GM10266 (cell line): ENCODE measurements around the gene THSD7B.

ENCODE experiments used
- DNase-seq: peaks from one replicate; pipeline ENCODE4 v3.0.0; 2012; ENCODE audit errors: extremely low spot score
- CTCF ChIP-seq: IDR thresholded peaks from 2 replicates; pipeline ENCODE4 v1.5.1; 2012; ENCODE audit warnings: mild to moderate bottlenecking, low read depth; ENCODE audit not compliant: control insufficient read depth, insufficient read depth; ENCODE audit errors: missing control alignments

Gene THSD7B

GRCh38 chr2:137138263-137138662 is 372.9 kb downstream of the THSD7B start:
- no peak for TF ChIP-seq CTCF

DNA sequence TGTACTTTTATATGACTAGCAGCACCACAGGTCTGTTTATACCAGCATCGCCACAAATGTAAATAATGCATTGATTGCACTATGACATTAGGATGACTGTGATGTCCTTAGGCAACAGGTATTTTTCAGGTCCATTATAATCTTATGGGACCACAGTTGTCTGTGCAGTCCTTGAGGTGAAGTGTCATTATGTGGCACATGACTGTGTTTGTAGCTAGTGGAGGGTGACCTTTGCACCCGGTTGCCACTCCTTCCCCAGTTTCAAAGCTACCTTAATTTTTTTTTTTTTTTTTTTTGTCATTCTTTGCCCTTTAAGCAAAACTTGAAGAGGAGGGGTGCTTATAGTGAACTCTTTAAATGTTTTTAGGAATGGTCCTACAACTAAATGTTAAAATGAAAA is 386.4 kb downstream of the THSD7B start:
- no peak for TF ChIP-seq CTCF

More at GRCh38 chr2:137138263-137138662, 372.9 kb downstream of the THSD7B start:
- DNase-seq: no peak

GRCh38 chr2:137154946-137155345 is 389.6 kb downstream of the THSD7B start:
- TF ChIP-seq CTCF: no peak
- no peak for DNase-seq

More for the DNA sequence above, 386.4 kb downstream of the THSD7B start:
- DNase-seq: no peak

GRCh38 chr2:137155356-137156104 is 390.2 kb downstream of the THSD7B start:
- no peak for TF ChIP-seq CTCF
- no peak for DNase-seq

DNA sequence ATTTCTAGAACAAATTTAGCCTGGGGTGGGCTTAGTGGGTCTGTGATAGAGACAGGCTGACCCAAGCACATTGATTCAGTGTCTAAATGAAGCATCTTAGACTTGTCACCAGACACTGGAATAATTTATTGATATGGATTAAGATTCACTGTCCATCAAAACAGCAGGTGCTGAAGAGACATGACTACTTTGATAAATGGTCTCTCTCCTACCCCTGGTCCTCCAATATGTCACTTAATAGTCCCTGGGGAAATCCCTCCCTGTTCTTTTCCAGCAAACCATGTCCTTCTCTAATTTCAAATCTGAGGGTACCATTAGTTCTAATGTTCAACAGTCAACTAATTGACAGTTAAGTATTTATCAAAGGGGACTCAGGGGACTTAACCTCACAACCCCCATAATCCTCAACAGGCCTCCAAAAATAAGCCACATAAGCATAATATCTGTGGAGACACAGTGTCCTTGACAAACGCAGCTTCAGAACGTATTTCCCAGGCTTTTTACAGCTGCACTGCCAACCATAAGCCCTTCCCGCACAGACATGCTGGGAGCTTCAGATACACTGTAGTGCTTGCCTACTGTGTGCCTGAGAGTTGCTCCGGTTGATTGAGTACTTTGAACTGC is 391.0 kb downstream of the THSD7B start:
- no peak for TF ChIP-seq CTCF
- no peak for DNase-seq

- TF ChIP-seq CTCF: no peak
- no peak for DNase-seq
Observed at GRCh38 chr2:137157851-137158250, 392.5 kb downstream of the THSD7B start.

DNA sequence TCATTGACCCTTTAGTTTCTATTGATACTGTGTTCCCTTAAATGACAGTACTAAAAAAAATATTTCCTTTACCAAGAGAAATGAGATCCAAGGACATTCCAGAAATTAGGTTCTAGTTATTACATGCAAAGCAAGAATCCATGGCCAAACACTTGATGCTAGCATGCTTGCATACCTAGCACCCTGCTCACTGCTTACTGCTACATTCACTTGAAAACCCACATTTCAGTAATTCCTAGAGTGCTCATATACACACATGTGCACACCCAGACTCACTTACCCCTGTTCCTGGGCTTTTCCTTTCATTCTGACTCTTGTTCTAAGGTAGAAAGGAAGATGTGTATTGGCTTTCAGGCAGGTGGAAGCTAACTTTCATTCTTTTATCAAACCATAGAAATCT is 395.9 kb downstream of the THSD7B start:
- TF ChIP-seq CTCF: no peak
- no peak for DNase-seq
